IMR-90 (cell line): ENCODE results near the gene CALCOCO2. TPM values are rescaled to one million over a fixed set of nuclear protein-coding genes. Genes with fewer than 3 reads are reported as not detected.
A peak's percentile ranks its signal among the peaks of the same experiment; 100 is the strongest.

ENCODE experiments used
- ATAC-seq: fragments of 200-7000 bp; cut with Tn5 transposase; 2 replicates; pipeline ENCODE4 v1.9.1; 2020; ENCODE audit warnings: low read depth, mild to moderate bottlenecking, moderate library complexity
- BruUV-seq: library from RNA; stranded (reverse); fragments of 400-500 nt; replicated peaks from 2 replicates; lab custom pipeline; 2021; lab: Mats Ljungman, UMichigan
- CTCF ChIA-PET: fragments of 300-600 bp; formaldehyde crosslinking; extraction: SDS; loops from one replicate; lab custom pipeline; 2021; ENCODE audit warnings: antibody characterized with exemption; lab: Yijun Ruan, JAX
- POLR2A ChIA-PET: fragments of 300-600 bp; sonication (Branson Sonifier 250); formaldehyde crosslinking; loops from one replicate; lab custom pipeline; 2022; ENCODE audit warnings: antibody characterized with exemption; ENCODE audit not compliant: unreplicated experiment; lab: Charles Lee
- DNase-seq: peaks from one replicate; pipeline ENCODE4 v3.0.0; 2013
- H2AFZ ChIP-seq: replicated peaks from 2 replicates; pipeline ENCODE3; 2013; ENCODE audit warnings: low read length, mild to moderate bottlenecking; ENCODE audit not compliant: poor library complexity
- H2AK5ac ChIP-seq: 2 replicates; pipeline ENCODE4 v1.6.1; 2013; ENCODE audit warnings: low read depth, low read length, inconsistent platforms
- H2AK9ac ChIP-seq: replicated peaks from 2 replicates; pipeline ENCODE3; 2013; ENCODE audit warnings: mild to moderate bottlenecking, low read depth, low read length, moderate library complexity; ENCODE audit not compliant: poor library complexity
- H2BK120ac ChIP-seq: 2 replicates; pipeline ENCODE4 v1.6.1; 2013; ENCODE audit warnings: low read depth, low read length, inconsistent platforms
- H2BK15ac ChIP-seq: 3 replicates; pipeline ENCODE4 v1.6.1; 2013; ENCODE audit warnings: low read depth, low read length, inconsistent platforms
- H2BK20ac ChIP-seq: 2 replicates; pipeline ENCODE4 v1.6.1; 2013; ENCODE audit warnings: low read depth, mild to moderate bottlenecking, inconsistent platforms, low read length, moderate library complexity
- H2BK5ac ChIP-seq: 2 replicates; pipeline ENCODE4 v1.6.1; 2013; ENCODE audit warnings: mild to moderate bottlenecking, low read depth, low read length, inconsistent platforms; ENCODE audit not compliant: poor library complexity, severe bottlenecking
- H3K14ac ChIP-seq: replicated peaks from 2 replicates; pipeline ENCODE4 v1.6.1; 2013; ENCODE audit warnings: low read depth, low read length, inconsistent platforms
- H3K18ac ChIP-seq: 2 replicates; pipeline ENCODE4 v1.6.1; 2013; ENCODE audit warnings: low read depth, low read length, control low read depth
- H3K23ac ChIP-seq: 2 replicates; pipeline ENCODE4 v1.6.1; 2013; ENCODE audit warnings: low read depth, low read length, inconsistent platforms
- H3K27ac ChIP-seq: 2 replicates; pipeline ENCODE4 v1.5.1; 2013; ENCODE audit warnings: mild to moderate bottlenecking, control low read depth, low read length; ENCODE audit not compliant: insufficient read depth
- H3K27me3 ChIP-seq: 2 replicates; pipeline ENCODE4 v1.6.1; 2013; ENCODE audit warnings: low read length; ENCODE audit not compliant: control insufficient read depth, insufficient read depth
- H3K36me3 ChIP-seq: 2 replicates; pipeline ENCODE4 v1.6.1; 2013; ENCODE audit warnings: low read length, mixed read lengths; ENCODE audit not compliant: control insufficient read depth, insufficient read depth
- H3K4ac ChIP-seq: 2 replicates; pipeline ENCODE4 v1.6.1; 2013; ENCODE audit warnings: low read depth, low read length, inconsistent platforms
- H3K4me1 ChIP-seq: 2 replicates; pipeline ENCODE4 v1.6.1; 2013; ENCODE audit warnings: low read length, mixed read lengths; ENCODE audit not compliant: control insufficient read depth, insufficient read depth
- H3K4me2 ChIP-seq: 2 replicates; pipeline ENCODE4 v1.6.1; 2013; ENCODE audit warnings: low read depth, mild to moderate bottlenecking, control low read depth, low read length, moderate library complexity
- H3K4me3 ChIP-seq: 2 replicates; pipeline ENCODE4 v1.5.1; 2013; ENCODE audit warnings: low read depth, mild to moderate bottlenecking, control low read depth, low read length, moderate library complexity; ENCODE audit not compliant: insufficient read depth
- H3K56ac ChIP-seq: 2 replicates; pipeline ENCODE4 v1.6.1; 2013; ENCODE audit warnings: low read length, inconsistent platforms; ENCODE audit not compliant: insufficient read depth; ENCODE audit errors: extremely low read depth
- H3K79me1 ChIP-seq, 2 experiments: 2 replicates each; pipeline ENCODE4 v1.6.1; 2013; ENCODE audit warnings: low read length in 2 of 2, inconsistent platforms in 1 of 2, low read depth in 1 of 2
- H3K9ac ChIP-seq: 2 replicates; pipeline ENCODE4 v1.6.1; 2013; ENCODE audit warnings: low read depth, low read length, control low read depth
- H3K9me1 ChIP-seq: 2 replicates; pipeline ENCODE4 v1.6.1; 2013; ENCODE audit warnings: low read length, inconsistent platforms; ENCODE audit not compliant: insufficient read depth
- H3K9me3 ChIP-seq: 2 replicates; pipeline ENCODE4 v1.6.1; 2013; ENCODE audit warnings: low read length; ENCODE audit not compliant: control insufficient read depth, insufficient read depth
- H4K20me1 ChIP-seq: 2 replicates; pipeline ENCODE4 v1.6.1; 2013; ENCODE audit warnings: low read length, inconsistent platforms; ENCODE audit not compliant: insufficient read depth
- H4K5ac ChIP-seq: 2 replicates; pipeline ENCODE4 v1.6.1; 2013; ENCODE audit warnings: mild to moderate bottlenecking, low read depth, low read length, control low read depth
- H4K8ac ChIP-seq, 2 experiments: 2 replicates each; pipeline ENCODE4 v1.6.1; 2013; ENCODE audit warnings: low read depth in 2 of 2, low read length in 2 of 2, control low read depth in 1 of 2, inconsistent platforms in 1 of 2
- H4K91ac ChIP-seq: 2 replicates; pipeline ENCODE4 v1.6.1; 2013; ENCODE audit warnings: low read depth, low read length, inconsistent platforms; ENCODE audit not compliant: insufficient read depth
- BHLHE40 ChIP-seq: fragments of 150-350 bp; IDR thresholded peaks from 2 replicates; pipeline ENCODE4 v1.6.1; 2016; ENCODE audit warnings: mild to moderate bottlenecking, low read depth, low read length
- FOS ChIP-seq: fragments of 150-350 bp; IDR thresholded peaks from 2 replicates; pipeline ENCODE4 v1.6.1; 2016; ENCODE audit warnings: low read depth, low read length
- MAFK ChIP-seq: IDR thresholded peaks from 2 replicates; pipeline ENCODE4 v1.6.1; 2012; ENCODE audit warnings: low read depth, low read length, improper control_type of control experiment
- MAZ ChIP-seq: IDR thresholded peaks from 2 replicates; pipeline ENCODE4 v1.6.1; 2012; ENCODE audit warnings: low read depth, mild to moderate bottlenecking, low read length, improper control_type of control experiment, moderate library complexity, borderline replicate concordance
- NFE2L2 ChIP-seq: fragments of 150-350 bp; IDR thresholded peaks from 2 replicates; pipeline ENCODE4 v1.6.1; 2016; ENCODE audit warnings: low read depth, mild to moderate bottlenecking, low read length
- POLR2A ChIP-seq: IDR thresholded peaks from 2 replicates; pipeline ENCODE4 v1.6.1; 2012; ENCODE audit warnings: mild to moderate bottlenecking, low read depth, low read length
- RFX5 ChIP-seq: IDR thresholded peaks from 2 replicates; pipeline ENCODE4 v1.8.0; 2012; ENCODE audit warnings: low read depth, mild to moderate bottlenecking, low read length, moderate library complexity
- SMC3 ChIP-seq: fragments of 150-350 bp; IDR thresholded peaks from 2 replicates; pipeline ENCODE4 v1.6.1; 2016; ENCODE audit warnings: low read depth, mild to moderate bottlenecking, antibody characterized with exemption, low read length, moderate library complexity
- WGBS, 2 experiments: methylation state at CpG; one replicate each; pipeline versions ENCODE4 v1.1.5 to v1.1.7; 2013; ENCODE audit warnings: missing lambda C conversion rate in 2 of 2; ENCODE audit not compliant: insufficient read length in 1 of 2; ENCODE audit errors: extremely low coverage in 2 of 2; 5-methylcytosine and 5-hydroxymethylcytosine counted together
- dilution Hi-C: fragments of 300-500 bp; cut with HindIII; formaldehyde crosslinking; loops from one replicate; pipeline ENCODE4 v1.14.3; 2018; ENCODE audit warnings: low sequenced_read_pairs; ENCODE audit not compliant: unreplicated experiment
- in situ Hi-C: fragments of 300-500 bp; cut with MboI; formaldehyde crosslinking; loops from 3 replicates; pipeline ENCODE4 v1.14.3; 2019; ENCODE audit warnings: low sequenced_read_pairs, inconsistent platforms, mixed read lengths
- intact Hi-C: fragments of 100-400 bp; cut with micrococcal nuclease; formaldehyde crosslinking; loops from 2 replicates; pipeline ENCODE4 v1.10.0; 2022
- polyA plus RNA-seq, 3 experiments: library from polyadenylated mRNA; depleted of rRNA; stranded (reverse); fragments of >200 nt; gene quantifications; 2 replicates each; pipeline ENCODE4 v1.2.3, GENCODE V29; 2012; ENCODE audit warnings: low replicate concordance in 1 of 3
- total RNA-seq: library from RNA; depleted of rRNA; stranded (reverse); fragments of >200 nt; gene quantifications from 2 replicates; pipeline ENCODE4 v1.2.3, GENCODE V29; 2012
- TF ChIP-seq, protein P1 (sequence below): fragments of 150-350 bp; IDR thresholded peaks from 2 replicates; pipeline ENCODE4 v1.6.1; 2017; ENCODE audit warnings: mild to moderate bottlenecking, antibody characterized with exemption, low read length, low read depth
- TF ChIP-seq, protein P2 (sequence below): conservative IDR thresholded peaks from 2 replicates; pipeline ENCODE4 v1.5.1; 2012; ENCODE audit warnings: mild to moderate bottlenecking, low read depth, low read length, improper control_type of control experiment

Gene CALCOCO2
- total and polyA plus RNA-seq, 2 of the 4 experiments (the other 2 are of a cell fraction) = 35.9 to 53.4 TPM

DNA sequence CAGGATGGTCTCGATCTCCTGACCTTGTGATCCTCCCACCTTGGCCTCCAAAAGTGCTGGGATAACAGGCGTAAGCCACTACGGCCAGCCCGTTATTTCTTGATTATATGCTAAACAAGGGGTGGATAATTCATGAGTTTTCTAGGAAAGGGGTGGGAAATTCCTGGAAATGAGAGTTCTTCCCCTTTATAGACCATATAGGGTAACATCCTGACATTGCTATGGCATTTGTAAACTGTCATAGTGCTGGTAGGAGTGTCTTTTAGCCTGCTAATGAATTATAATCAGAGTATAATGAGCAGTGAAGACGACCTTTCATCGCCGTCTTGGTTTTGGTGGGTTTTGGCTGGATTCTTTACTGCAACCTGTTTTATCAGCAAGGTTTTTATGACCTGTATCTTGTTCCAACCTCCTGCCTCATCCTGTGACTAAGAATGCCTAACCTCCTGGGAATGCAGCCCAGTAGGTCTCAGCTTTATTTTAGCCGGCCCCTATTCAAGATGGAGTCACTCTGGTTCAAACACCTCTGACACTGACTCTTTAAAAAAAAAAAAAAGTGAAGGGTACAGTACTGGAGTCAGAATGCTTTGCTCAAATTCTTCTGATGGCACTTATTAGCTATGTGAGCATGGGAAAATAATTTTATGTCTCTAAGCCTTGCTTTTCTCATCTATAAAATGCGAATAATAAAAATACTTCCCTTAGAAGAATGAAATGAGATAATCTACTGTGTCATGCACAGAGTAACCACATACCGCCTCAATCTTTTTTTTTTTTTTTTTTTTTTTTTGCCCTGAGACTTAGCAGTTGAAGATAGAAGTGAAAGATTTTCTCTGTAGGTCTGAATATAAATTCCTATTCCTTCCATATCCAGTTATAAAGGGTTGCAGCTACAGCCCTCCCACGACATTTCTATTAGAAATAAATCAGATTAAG is 5.1 kb upstream of the CALCOCO2 start:
- Histone ChIP-seq H3K9me1 (no peaks in the 10 kb centered on the region), H4K8ac (no peak overlapping the region), H2AFZ (no peak overlapping the region), H4K91ac (no peak overlapping the region), H3K9me3 (no peaks in the 10 kb centered on the region), H2BK120ac (no peak overlapping the region), H3K4me2 (no peak overlapping the region), H2BK5ac (no peak overlapping the region), H3K56ac (no peak overlapping the region), H4K20me1 (no peaks in the 10 kb centered on the region), H3K14ac (no peak overlapping the region), H2BK15ac (no peak overlapping the region), H3K27ac (no peak overlapping the region), H3K18ac (no peak overlapping the region), H3K4me3 (no peak overlapping the region), H3K23ac (no peak overlapping the region), H2BK20ac (no peak overlapping the region), H3K4ac (no peak overlapping the region), H3K4me1 (no peaks in the 10 kb centered on the region), H4K5ac (no peak overlapping the region), H2AK5ac (no peak overlapping the region), H3K9ac (no peak overlapping the region), H2AK9ac (no peak overlapping the region), H3K79me1 (0 out of 4 replicates have a peak, but pooled peaks cover 0 to 4% of the 10 kb centered on the region in 2 experiments), H3K27me3 (no peaks in the 10 kb centered on the region; the same call in 1 of the 2 replicates), H3K36me3 (no peaks in the 10 kb centered on the region)
- in situ Hi-C loops (no loop called here), intact Hi-C loops (no loop called here), dilution Hi-C loops (no loop called here)
- ATAC-seq (no peak), DNase-seq (peak; percentile 44)
- whole genome bisulfite sequencing, 2 experiments = no CpG with 5 or more reads among the region's 11 CpGs
- CTCF ChIA-PET = interaction anchor here (0.6 kb wide), 1 partner anchor 56 kb away, joined by 7 read pairs; no protein-coding TSS in a partner anchor
- no TSS peak for BruUV-seq
- POLR2A ChIA-PET = no interaction called here
- TF ChIP-seq RFX5 = no peak
- TF ChIP-seq, protein P1, sequence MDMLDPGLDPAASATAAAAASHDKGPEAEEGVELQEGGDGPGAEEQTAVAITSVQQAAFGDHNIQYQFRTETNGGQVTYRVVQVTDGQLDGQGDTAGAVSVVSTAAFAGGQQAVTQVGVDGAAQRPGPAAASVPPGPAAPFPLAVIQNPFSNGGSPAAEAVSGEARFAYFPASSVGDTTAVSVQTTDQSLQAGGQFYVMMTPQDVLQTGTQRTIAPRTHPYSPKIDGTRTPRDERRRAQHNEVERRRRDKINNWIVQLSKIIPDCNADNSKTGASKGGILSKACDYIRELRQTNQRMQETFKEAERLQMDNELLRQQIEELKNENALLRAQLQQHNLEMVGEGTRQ = no peak
- no peak for TF ChIP-seq FOS
- no peak for TF ChIP-seq NFE2L2
- TF ChIP-seq MAFK = no peak
- TF ChIP-seq MAZ = no peak
- TF ChIP-seq POLR2A = no peak
- TF ChIP-seq, protein P2, sequence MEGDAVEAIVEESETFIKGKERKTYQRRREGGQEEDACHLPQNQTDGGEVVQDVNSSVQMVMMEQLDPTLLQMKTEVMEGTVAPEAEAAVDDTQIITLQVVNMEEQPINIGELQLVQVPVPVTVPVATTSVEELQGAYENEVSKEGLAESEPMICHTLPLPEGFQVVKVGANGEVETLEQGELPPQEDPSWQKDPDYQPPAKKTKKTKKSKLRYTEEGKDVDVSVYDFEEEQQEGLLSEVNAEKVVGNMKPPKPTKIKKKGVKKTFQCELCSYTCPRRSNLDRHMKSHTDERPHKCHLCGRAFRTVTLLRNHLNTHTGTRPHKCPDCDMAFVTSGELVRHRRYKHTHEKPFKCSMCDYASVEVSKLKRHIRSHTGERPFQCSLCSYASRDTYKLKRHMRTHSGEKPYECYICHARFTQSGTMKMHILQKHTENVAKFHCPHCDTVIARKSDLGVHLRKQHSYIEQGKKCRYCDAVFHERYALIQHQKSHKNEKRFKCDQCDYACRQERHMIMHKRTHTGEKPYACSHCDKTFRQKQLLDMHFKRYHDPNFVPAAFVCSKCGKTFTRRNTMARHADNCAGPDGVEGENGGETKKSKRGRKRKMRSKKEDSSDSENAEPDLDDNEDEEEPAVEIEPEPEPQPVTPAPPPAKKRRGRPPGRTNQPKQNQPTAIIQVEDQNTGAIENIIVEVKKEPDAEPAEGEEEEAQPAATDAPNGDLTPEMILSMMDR = no peak
- TF ChIP-seq BHLHE40 = no peak
- no peak for TF ChIP-seq SMC3
